ENCODE data around the gene DHCR24.

DHCR24 gene

DNA sequence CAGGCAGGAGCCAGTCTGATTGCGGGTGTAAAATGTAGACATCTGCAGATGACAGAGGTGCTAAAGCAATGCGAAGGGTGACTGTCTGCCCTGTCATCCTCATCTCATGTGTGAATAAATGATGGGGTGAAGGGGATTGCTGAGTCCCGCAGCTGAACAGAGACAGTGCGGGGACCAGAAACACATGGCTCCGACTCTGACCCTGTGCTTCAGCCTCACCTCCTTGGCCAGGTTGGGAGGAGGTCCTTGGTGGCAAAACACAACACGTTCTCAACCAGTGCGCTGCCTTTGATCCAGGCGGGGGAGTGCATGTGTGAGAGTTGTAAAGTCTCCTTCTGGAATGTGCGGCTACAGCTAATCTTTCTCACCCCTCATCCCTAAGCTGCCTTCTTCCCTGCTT is 53.9 kb downstream of the DHCR24 start:
- no peak for TF ChIP-seq SIN3A (IDR thresholded peaks at IDR 0.05; ENCODE audit: borderline replicate concordance, insufficient read depth, low read length)

DNA sequence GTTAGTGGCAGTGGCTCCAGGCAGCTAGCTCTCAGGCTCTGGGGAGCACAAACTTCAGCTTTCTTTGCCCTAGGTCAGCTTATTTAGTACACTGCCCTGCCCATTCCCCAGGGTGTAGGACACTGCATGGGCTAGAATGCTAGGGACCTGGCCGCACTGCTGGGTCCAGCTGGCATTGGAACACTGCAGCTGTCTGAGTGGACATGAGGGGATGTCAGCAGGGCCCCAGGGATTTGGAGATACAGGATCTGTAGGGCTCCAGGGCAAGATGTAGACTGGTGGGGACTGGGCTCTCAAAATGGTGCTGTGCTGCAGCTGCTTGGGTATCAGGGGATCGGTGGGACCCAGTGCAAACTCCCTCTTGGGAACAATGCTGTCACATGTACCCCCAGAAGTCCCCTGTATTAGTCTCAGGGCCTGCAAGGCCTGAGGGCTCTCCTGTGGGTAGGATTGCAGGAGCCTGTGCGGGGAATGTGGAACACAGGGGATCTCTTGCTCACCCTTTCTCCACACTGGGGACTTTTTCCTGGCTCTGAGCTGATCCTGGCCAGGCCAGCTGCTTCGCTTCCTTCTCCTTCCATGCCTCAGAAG is 60.7 kb downstream of the DHCR24 start:
- TF ChIP-seq FOXP2 (optimal IDR thresholded peaks at IDR 0.05; ENCODE audit: borderline replicate concordance, extremely low read depth, extremely low read length, insufficient read depth) = no peak
- no peak for TF ChIP-seq TAF1 (IDR thresholded peaks at IDR 0.05; ENCODE audit: borderline replicate concordance, insufficient read depth, low read length)
- TF ChIP-seq, protein P1, sequence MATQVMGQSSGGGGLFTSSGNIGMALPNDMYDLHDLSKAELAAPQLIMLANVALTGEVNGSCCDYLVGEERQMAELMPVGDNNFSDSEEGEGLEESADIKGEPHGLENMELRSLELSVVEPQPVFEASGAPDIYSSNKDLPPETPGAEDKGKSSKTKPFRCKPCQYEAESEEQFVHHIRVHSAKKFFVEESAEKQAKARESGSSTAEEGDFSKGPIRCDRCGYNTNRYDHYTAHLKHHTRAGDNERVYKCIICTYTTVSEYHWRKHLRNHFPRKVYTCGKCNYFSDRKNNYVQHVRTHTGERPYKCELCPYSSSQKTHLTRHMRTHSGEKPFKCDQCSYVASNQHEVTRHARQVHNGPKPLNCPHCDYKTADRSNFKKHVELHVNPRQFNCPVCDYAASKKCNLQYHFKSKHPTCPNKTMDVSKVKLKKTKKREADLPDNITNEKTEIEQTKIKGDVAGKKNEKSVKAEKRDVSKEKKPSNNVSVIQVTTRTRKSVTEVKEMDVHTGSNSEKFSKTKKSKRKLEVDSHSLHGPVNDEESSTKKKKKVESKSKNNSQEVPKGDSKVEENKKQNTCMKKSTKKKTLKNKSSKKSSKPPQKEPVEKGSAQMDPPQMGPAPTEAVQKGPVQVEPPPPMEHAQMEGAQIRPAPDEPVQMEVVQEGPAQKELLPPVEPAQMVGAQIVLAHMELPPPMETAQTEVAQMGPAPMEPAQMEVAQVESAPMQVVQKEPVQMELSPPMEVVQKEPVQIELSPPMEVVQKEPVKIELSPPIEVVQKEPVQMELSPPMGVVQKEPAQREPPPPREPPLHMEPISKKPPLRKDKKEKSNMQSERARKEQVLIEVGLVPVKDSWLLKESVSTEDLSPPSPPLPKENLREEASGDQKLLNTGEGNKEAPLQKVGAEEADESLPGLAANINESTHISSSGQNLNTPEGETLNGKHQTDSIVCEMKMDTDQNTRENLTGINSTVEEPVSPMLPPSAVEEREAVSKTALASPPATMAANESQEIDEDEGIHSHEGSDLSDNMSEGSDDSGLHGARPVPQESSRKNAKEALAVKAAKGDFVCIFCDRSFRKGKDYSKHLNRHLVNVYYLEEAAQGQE (IDR thresholded peaks at IDR 0.05; ENCODE audit: insufficient read depth in 1 of 2, low read depth in 2 of 2, low read length in 2 of 2) = no peak
- no peak for TF ChIP-seq POLR2AphosphoS5 (IDR thresholded peaks at IDR 0.05; ENCODE audit: low read depth, low read length)
- no peak for TF ChIP-seq SIN3A (IDR thresholded peaks at IDR 0.05; ENCODE audit: borderline replicate concordance, insufficient read depth, low read length)

DNA sequence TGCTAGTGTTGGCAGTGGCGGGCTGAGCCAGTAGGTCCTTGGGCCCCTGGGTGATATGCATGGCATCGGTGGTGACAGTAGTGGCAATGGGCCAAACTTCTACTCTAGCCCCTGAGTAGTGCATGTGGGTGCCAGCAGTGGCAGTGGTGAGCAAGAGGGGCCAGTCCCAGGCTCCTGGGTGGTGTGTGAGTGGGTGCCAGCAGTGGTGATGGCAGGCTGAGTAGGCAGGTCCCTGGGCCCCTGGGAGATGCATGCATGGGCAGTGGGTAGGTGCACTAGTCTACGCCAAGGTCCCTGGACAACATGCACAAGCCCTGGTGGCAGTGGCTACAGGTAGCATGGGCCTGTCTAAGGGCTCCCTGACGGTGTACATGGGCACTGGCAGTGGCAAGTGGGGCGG is 61.3 kb downstream of the DHCR24 start:
- TF ChIP-seq POLR2AphosphoS5 (IDR thresholded peaks at IDR 0.05; ENCODE audit: low read depth, low read length) = no peak
- TF ChIP-seq FOXP2 (optimal IDR thresholded peaks at IDR 0.05; ENCODE audit: borderline replicate concordance, extremely low read depth, extremely low read length, insufficient read depth) = no peak
- TF ChIP-seq, protein P1 (IDR thresholded peaks at IDR 0.05; ENCODE audit: insufficient read depth in 1 of 2, low read depth in 2 of 2, low read length in 2 of 2) = no peak
- no peak for TF ChIP-seq TAF1 (IDR thresholded peaks at IDR 0.05; ENCODE audit: borderline replicate concordance, insufficient read depth, low read length)
- TF ChIP-seq SIN3A (IDR thresholded peaks at IDR 0.05; ENCODE audit: borderline replicate concordance, insufficient read depth, low read length) = no peak

DNA sequence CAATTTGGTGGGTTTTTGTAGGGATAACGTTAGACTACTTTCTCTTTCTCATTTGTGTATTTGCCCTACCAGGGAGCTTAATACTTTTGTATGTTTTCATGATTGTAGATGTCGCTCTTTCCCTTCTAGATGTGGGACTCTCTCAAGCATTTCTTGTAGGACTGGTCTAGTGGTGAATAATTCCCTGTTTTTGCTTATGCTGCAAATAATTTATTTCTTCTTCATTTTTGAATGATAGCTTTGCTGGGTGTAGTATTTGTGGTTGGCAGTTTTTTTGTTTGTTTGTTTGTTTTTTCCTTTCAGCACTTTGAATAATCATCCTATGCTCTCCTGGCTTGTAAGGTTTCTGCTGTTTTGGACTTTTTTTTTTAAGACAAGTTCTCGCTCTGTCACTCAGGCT is 63.3 kb downstream of the DHCR24 start:
- no peak for TF ChIP-seq FOXP2 (optimal IDR thresholded peaks at IDR 0.05; ENCODE audit: borderline replicate concordance, extremely low read depth, extremely low read length, insufficient read depth)
- TF ChIP-seq POLR2AphosphoS5 (IDR thresholded peaks at IDR 0.05; ENCODE audit: low read depth, low read length) = no peak
- no peak for TF ChIP-seq TAF1 (IDR thresholded peaks at IDR 0.05; ENCODE audit: borderline replicate concordance, insufficient read depth, low read length)
- TF ChIP-seq, protein P1 (IDR thresholded peaks at IDR 0.05; ENCODE audit: insufficient read depth in 1 of 2, low read depth in 2 of 2, low read length in 2 of 2) = no peak
- no peak for TF ChIP-seq SIN3A (IDR thresholded peaks at IDR 0.05; ENCODE audit: borderline replicate concordance, insufficient read depth, low read length)

DNA sequence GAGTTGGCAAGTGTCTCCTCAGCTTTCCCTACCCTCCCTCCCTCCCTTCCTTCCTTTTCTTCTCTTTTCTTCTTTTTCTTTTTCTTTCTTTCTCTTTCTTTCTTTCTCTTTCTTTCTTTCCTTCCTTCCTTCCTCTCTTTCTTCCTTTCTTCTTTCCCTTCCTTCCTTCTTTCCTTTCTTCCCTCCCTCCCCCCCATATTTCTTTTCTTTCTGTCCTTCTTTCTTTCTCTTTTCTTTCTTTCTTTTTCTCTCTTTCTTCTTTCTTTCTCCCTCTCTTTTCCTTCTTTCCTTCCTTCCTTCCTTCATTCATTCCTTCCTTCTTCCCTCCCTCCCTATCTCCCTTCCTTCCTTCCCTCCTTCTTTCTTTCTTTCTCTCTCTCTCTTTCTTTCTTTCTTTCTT is 67.3 kb downstream of the DHCR24 start:
- no peak for TF ChIP-seq FOXP2 (optimal IDR thresholded peaks at IDR 0.05; ENCODE audit: borderline replicate concordance, extremely low read depth, extremely low read length, insufficient read depth)
- TF ChIP-seq TAF1 (IDR thresholded peaks at IDR 0.05; ENCODE audit: borderline replicate concordance, insufficient read depth, low read length) = no peak
- no peak for TF ChIP-seq POLR2AphosphoS5 (IDR thresholded peaks at IDR 0.05; ENCODE audit: low read depth, low read length)
- TF ChIP-seq, protein P1 (IDR thresholded peaks at IDR 0.05; ENCODE audit: insufficient read depth in 1 of 2, low read depth in 2 of 2, low read length in 2 of 2) = no peak
- TF ChIP-seq SIN3A (IDR thresholded peaks at IDR 0.05; ENCODE audit: borderline replicate concordance, insufficient read depth, low read length) = no peak

All from PFSK-1 (cell line).